HG03378 (cell line): ENCODE data around the gene NFYA.

Experiments used
- ATAC-seq: cut with Tn5 transposase; IDR thresholded peaks from one replicate; pipeline ENCODE4 v1.9.1; 2021; ENCODE audit warnings: mild to moderate bottlenecking, moderate library complexity; ENCODE audit not compliant: unreplicated experiment

Gene NFYA

DNA sequence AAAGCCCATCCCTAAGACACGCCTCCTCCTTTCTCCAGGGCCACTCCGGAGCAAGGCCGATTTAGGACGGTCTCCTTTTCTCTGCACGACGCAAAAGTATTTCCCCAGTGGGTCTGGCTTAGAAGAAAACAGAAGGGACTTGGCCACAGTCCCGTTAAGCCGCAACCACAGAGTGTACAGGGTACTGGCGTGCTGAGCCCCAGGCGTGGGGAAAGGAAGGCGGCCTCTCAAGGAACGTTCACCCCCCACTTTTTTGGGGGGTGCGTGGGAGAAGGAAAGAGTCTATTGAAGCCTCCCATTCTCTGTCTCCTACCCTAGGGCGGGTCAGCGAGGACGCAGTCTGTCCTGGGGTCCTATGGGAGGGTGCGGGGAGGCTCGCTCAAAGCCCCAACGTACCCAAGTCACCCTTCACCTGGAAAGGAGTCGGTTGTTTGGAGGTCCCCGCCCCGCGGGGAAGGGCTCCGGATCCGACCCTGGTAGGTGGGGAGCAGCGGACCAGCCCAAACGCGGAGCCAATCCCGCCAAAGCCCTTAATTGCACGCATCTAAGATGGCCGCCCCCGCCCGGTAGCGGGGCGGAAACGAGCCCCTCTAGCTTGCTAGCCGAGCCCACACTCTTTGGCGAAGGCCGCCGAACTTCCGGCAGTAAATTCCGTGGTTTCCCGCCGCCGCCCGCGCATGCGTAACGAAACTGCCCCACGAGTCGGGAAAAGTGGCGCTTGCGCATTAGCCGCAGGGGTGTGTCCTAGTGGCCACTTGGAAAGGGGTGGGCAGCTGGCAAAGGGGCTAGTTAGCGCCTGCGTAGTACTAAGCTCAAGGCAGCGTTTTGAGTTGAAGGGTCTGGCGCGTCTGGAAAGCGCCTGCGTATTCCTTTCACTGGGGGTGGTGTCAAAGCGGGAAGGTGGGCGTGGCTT, 595 bp upstream of the NFYA start, which contains the start of gene OARD1:
Gene OARD1, minus strand, starts transcription at position 434 of the 913 bp plus-strand sequence. CDS start 722 bp downstream, outside the sequence.
- peak; percentile 63 for ATAC-seq

DNA sequence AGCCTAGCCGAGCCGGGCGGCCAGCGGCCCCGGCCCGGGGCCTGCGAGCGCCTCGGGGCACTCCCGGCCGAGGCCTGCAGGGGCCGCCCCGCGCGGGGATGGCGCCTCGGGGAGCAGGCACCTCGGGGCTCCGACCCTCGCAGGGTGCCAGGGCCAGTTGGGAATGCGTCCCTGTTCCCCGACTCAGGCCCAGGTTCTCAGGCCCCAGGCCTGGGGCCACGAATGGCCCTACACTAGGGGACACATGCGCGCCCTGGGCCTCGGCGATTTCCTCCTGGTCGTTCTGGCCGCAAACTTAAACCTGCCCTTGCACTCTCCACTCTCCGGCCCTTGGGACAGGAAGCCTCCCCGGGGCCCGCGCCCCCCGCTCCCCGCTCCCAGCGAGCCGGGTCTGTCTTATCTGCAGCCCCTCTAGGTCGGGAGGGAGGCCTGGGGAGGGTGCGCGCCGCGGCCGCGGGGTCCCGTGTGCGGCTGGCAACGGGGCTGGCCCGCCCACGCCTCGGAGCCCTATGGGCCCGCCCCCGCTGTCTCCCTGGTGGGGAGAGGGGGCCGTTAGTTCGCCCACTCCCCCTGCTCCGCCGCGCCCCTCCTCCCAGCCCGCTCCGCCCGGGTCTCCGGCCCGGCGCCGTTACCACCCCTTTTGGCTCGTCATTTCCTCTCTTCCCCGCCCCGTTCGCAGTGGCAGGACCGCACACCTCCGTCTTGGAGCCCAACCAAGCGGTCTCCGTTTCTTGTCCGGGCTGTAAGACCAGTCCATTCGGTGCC, 611 bp downstream of the NFYA start:
- peak; percentile 18 for ATAC-seq

DNA sequence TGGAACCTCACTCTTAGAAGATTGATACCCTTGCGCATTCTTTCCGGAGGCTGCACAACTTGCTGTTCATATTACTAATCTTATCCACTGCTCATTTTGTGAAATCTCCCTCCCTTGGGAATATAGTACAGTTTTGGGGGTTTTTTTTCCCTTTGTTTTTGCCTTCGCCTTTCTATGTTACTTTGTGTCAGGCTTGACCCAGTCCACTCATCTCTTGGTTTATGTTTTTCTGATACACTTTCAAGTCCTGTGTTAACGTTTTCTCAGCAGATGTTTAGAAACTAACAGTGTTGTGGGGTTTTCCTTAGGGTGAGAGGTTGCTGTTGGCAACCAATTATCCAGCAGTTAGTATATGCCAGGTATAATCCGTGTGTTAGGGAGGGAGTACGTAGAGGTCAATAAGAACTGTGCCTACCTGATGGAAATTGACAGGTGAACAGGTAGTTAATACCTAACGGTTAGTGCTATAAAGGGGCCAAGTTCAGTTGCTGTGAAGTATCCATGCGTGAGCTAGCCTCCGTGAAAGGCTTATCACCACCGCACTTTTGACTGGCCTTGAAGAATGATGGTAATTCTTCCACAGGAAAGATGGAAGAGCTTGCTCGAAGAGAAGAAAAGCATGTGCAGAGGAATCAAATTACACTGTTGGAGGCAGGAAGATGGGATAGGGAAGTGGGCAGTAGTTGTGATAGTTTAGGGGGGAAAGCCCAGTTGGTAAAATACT, 1.4 kb downstream of the NFYA start:
- ATAC-seq, result no peak

DNA sequence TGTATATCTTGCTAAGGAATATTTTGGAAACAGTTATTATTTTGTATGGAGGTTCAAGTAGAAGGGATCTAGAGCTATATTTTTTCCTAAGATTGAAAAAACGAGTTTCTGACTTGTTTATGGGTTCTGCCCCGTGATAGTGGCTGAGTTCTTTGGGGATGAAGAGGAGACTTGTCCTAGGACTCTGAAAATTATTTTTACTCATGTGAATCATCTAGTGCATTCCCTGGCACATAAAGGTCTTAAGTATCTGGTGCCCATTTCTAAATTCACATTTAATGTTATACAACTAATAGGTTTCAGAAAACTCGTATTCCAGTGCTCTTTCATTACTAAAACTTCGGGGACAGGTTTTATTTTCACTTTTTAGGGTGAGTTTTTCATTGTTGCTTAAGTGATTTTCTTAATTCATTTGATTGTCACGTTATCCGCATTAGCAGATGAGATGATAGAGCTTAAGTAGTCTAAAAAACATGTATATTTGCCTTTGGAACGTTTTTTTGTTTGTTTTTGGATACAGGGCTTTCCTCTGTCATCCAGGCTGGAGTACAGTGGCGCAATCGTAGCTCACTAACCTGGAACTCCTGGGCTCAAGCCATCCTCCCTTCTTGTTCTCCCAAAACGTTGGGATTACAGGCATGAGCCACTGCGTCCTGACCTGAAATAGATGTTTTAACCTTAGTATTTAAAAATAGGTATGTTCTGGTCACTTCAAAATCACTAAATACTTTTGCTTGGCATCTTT, 2.1 kb downstream of the NFYA start:
- no peak for ATAC-seq

DNA sequence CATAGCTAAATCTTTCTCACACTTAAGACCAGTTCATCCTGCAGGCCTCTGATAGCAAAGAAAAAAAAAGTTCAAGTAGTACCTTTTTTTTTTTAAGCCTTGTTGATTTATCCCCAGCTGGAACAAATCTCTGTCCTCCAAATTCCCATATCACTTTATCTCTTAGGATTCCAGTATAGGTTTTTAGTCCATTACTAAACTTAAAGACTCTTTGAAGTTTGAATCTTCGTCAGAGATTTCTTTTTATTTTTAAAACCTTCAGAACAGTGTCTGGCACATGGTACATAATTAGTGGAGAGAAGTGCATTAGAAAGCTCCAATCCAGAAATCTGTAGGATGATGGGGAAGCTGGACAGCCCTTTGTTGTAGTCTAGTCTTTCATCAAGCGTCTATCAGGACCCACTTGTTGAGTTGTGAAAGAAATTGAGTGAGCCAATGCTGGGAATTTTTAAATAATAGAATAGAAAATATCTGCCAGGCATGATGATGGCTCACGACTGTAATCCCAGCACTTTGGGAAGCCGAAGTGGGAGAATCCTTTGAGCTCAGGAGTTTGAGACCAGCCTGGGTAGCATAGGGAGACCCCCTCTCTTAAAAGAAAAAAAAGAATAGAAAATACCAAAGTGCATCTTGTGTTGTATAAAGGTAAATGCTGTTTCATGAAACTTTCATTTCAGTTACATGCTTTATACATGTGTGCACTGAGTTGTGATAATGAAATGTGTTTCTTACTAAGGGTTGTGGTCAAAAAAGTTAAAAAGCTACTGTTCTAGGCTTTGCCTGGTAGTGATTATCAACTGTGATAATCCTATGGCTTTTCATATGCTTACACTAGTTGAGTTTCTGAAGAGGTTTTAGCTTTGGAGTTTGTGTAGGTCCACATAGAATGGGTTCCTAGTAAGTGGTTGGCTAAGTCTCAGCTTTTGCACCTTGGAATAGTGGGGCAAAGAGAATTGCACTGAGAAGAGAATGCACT, 3.2 kb downstream of the NFYA start:
- ATAC-seq, result no peak

DNA sequence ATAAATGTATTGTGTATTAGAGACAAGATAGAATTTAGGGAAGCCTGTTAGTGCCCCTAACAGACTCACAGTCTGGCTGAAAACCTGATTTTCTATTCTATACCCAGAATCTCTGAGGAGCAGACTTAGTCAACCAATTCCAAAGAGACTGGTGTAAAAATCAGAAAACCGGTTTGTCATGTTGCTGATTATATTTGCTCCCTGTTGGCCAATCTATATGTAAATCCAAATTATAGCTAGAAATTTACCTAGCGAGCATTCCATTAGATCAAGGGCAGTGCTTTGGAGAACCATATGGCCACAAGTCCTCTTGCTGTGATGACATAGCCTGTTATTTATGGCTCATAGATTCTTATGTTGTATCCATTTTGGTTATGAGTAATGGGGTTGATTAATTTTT, 4.8 kb downstream of the NFYA start:
- no peak for ATAC-seq

DNA sequence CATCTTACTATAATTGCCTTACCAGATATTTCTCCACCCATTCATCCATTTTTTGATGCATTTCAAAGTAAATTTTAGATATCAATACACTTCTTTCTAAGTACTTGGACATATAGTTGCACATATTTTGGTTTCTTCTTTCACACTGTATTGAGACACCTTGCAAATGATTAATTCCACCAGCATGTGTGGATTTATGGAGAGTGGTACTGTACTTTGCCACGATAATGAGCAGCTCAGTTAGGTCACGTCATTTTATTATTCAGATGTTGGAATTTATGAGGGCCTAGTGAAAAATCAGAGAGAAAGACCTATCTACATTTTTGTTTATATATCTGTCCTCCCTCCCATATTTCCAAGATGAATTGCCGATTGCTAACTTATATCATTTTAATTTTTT, 5.3 kb downstream of the NFYA start:
- no peak for ATAC-seq

DNA sequence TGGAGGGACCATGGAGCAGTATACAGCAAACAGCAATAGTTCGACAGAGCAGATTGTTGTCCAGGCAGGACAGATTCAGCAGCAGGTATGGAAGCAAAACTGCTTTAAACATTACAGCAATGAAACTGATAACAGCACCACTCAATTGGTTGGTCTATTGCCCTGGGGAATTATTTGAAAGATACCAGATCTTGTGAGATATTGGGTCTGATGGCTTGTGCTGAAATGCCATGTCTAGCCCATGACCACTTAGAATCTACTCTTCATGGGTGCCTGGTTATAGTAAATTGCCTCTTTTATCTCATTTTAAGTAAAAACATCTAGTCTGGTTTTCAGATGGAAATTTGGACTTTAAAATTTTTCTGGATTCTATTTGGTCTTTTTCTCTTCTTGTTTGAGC, 6.3 kb downstream of the NFYA start:
- no peak for ATAC-seq

DNA sequence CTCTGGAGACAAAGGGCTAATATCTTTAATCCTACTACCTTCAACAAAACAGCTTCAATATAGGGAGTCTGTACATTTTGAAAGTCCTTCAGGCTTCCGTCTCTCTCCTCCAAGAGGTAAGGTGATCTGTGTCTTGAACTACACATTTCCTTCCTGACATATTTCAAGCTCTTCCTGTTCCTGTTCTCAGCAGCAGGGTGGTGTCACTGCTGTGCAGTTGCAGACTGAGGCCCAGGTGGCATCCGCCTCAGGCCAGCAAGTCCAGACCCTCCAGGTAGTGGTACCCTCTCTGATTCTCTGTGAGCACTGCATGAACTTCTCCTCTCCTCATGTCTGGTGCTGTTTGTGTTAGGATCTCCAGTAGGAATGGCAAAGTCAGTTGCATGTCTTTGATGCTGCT, 7.8 kb downstream of the NFYA start:
- ATAC-seq, result no peak

DNA sequence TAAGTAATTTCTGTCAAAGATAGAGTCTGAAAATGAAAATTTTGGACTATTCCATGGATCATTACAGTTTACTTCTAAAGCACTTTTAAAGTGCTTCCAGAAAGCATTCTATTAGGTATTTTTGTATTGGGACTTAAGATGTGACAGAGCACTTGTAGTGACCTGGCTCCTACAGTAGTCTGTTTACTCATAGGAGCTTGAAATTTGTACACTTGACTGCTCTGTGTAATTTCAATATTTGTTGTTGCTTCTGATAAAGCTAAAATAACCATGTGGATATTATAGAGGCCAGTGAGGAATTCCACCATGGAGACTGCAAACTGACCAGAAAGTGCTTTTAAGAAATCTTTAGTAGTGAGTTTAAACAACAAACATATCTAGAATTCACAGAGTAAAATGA, 10.3 kb downstream of the NFYA start:
- ATAC-seq, result no peak

DNA sequence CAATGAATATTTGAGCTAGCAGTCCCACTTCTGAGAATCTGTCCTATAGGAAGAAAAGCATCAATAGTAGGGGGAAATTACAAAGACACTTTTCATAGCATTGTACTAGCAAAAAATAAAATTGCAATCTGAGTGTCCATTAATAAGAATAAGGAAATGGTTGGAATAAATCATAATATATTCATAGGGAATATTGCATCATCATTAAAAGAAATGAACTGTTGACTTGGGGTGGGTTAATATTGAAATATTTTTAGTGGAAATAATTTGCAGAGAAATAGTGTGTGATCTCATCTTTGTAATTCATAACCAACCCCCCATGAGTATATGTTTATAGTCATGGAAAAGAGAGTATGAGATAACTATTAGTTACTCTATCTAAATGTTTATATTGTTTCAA, 12.4 kb downstream of the NFYA start:
- no peak for ATAC-seq

DNA sequence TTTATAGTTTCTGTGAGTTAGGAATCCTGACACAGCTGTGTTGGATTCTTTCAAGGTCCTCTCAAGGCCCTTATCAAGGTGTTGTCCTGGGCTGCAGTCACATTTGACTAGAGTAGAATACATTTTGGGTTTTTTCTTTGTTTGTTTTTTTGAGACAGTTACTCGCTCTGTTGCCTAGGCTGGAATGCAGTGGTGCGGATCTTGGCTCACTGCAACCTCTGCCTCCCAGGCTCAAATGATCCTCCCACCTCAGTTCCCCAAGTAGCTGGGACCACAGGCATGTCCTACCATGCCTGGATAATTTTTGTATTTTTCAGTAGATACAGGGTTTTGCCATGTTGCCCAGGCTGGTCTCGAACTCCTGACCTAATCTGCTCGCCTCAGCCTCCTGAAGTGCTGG, 15.7 kb downstream of the NFYA start:
- ATAC-seq, result no peak

DNA sequence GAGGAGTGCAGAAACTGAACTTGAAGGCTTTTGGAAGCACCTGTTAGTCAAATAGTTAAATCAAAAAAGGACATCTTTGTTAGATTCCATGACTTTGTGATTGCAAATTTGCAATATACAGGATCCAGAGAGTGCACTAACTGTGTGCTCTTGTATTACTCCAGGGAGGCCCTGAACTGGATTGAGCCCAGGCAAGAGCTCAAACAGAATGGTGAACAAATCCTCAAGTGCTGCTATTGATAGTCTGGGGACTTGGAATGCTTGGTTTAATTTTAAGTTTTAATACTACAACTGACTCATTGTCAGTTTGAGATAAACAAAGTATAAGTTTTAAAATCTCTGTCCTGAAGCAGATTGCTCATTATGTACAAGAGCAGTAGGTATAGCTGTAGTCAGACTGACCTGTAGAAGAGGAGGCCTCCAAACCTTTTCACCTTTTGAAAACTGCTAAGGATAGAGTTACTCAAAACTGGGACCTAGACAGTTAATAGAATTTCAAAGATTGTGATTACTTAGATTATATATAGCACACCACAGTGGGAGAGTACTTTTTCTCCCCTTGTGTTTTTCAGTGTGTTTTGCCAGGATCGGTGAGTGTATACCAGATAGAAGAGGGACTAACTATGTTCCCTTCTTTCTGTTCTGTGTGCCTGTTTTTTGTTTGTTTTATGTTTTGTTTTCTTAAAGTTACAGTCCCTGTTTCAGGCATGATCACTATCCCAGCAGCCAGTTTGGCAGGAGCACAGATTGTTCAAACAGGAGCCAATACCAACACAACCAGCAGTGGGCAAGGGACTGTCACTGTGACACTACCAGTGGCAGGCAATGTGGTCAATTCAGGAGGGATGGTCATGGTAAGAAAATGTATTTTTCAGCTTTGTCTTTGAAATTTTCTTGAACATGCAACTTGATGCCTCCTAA, 18.3 kb downstream of the NFYA start:
- ATAC-seq, result no peak

DNA sequence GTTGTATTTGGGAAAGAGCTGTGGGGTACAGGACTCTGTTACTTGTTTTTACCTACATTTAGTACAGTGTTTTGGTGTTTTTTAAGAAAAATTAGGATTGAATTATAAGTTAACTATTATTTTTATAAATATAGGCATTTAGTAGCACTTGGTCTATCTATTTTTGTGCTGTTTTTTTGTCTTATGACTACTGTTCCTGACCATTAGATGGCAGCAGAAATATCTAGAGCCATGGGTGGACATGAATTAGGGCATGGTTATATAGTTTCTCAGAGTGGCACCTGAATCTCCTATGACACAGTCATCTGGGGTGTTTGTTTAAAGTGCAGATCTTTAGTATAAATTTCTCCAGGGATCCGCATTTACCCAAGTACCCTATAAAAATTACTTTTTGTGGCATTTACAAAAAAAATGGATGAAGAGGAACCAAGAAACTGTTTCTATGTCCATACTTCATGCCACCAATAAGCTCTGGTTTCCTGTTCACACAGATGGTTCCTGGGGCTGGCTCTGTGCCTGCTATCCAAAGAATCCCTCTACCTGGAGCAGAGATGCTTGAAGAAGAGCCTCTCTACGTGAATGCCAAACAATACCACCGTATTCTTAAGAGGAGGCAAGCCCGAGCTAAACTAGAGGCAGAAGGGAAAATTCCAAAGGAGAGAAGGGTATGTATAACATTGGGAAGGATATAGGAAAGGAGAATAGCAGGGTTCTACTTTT, 19.8 kb downstream of the NFYA start:
- no peak for ATAC-seq

DNA sequence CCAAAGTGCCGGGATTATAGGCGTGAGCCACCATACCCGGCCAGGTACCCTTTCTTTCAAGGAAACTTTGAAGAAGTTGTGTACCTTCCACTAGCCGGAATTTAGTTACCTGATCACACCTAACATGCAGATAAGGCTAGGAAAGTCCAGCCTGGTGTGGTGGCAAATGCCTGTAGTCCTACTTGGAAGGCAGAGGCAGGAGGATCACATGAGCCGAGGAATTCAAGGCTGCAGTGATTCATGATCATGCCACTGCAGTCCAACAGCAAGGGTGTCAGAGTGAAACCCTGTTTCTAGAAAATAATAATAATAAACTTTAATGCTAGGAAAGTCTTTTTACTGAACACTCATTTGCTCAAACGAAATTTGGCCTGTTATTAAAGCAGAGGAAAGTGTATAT, 21.0 kb downstream of the NFYA start:
- no peak for ATAC-seq

DNA sequence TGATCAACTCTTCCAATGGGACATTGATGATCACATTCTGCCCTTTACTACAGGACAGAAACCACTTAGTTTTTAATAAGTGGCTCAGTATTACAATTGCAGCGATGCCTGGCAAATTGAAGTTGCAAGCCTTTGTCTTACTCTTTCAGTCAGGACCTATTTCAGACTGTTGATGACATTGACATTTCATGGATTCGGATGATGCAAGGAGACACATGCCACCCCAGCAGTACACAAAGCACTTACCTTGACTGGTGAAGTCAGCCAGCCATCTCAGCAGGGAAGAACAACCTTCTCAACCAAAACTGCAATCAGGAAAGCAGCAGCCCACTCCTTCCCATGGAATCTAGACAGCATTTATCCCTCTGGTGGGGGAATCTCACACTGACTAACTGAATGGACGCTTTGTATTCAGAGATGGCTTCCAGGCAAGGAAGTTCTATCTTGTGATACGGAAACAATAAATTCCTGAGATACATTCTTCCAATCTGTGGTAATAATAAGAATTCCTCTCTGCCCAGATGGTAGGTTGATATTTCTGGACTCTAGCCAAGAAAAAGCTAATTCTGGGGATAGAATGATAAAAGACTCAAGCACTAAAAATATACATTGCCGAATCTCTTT, 24.8 kb downstream of the NFYA start:
- ATAC-seq, result no peak

DNA sequence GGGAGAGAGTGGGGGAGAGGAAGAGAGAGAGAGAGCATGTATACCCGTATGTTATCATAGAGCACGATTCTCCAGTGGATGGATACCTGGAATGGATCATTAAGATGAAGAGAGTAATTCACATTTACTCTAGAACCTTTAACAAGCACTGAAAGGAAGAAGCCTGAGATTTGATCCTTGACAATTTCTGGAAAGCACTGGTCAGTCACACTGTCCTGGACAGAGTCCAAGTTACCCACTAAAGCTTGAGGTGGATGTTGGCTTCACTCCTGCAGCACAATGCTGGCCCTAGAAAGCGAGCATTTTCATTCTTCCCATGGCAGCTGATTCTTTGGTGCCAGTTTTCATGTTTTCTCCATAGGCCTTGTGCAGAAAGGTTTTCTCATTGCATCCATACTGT, 25.6 kb downstream of the NFYA start:
- no peak for ATAC-seq
